HG03439 (cell line): ENCODE data around the gene SMAD4.
"Not testable (repeated sequence)": the region's sequence is repeated elsewhere in the genome, so short reads cannot be mapped to it uniquely, and the experiment has no call there.

ENCODE experiments used
- ATAC-seq: cut with Tn5 transposase; IDR thresholded peaks from one replicate; pipeline ENCODE4 v1.9.1; 2021; ENCODE audit warnings: mild to moderate bottlenecking, moderate library complexity; ENCODE audit not compliant: unreplicated experiment

Gene SMAD4

GRCh38 chr18:51029694-51030536, at the start of gene SMAD4:
TSS of gene SMAD4 (plus strand) at chr18:51030213. CDS start at chr18:51047047, 16,834 bp downstream.
- peak; percentile 82 for ATAC-seq

DNA sequence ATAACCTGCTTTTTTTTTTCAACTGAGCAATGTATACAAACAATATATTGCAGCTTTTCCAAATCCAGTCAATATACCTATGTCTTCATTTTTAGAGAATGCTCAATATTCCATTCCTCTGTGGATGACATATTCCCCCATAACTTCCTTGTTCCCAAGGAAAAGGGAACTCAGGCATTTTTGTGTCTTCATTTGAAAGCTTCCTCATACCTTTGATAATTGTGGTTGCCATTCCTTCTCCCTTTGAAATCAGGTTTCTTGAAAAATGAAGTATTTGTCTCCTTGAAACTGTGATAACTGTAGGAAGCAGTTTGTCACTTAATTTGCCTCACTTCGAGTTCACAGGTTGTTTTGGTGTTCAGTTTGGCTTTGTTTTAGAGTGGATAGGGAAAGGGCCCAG, 48.6 kb upstream of the SMAD4 start:
- ATAC-seq: no peak

- no peak for ATAC-seq
Observed at GRCh38 chr18:50982086-50982801, 47.8 kb upstream of the SMAD4 start.

GRCh38 chr18:50982802-50983179, 47.2 kb upstream of the SMAD4 start:
- ATAC-seq: no peak

DNA sequence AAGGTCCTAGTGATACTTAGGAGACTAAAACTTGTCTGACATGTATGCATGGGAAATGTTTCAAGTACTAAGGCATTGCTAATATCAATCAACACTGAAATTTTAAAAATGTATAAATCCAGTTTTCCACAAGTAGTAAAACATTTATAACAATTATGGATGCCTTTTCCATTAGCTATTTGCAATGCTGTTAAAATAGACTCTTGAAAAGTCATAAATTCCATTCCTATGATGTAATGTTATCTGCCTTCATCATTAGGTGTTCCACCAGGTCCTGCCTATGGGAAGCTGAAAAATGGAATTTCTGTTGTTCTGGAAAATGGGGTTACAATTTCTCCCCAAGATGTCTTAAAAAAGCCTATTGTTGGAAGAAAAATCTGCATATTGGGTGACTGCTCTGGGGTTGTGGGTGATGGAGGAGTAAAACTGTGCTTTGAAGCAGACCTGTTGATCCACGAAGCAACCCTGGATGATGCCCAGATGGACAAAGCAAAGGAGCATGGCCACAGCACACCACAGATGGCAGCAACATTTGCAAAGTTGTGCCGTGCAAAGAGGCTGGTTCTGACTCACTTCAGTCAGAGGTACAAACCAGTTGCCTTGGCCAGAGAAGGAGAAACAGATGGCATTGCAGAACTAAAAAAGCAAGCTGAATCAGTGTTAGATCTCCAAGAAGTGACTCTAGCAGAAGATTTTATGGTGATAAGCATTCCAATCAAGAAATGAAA, 43.5 kb upstream of the SMAD4 start:
- no peak for ATAC-seq

- no peak for ATAC-seq
Observed at GRCh38 chr18:50987261-50987660, 42.8 kb upstream of the SMAD4 start.

DNA sequence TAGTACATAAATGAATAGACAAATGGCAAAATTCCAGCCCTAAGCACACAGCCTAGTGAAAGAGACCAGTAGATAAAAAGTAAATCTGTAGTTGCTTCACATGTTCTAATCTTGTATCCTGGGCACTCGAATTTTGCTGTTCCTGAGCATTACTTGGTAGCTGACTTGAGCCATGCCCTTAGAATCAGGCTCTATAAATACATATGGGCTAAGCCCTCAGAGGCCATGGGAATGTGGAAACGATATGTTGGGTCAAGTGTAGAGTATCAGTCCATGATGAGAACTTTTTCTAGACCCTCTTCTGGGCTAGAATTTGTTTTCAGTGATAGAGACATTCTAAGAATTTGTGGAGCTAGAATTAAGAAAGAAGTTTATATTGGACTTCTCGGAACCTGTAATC, 40.3 kb upstream of the SMAD4 start:
- no peak for ATAC-seq

- ATAC-seq: no peak
Observed at GRCh38 chr18:50992351-50992762, 37.7 kb upstream of the SMAD4 start.

DNA sequence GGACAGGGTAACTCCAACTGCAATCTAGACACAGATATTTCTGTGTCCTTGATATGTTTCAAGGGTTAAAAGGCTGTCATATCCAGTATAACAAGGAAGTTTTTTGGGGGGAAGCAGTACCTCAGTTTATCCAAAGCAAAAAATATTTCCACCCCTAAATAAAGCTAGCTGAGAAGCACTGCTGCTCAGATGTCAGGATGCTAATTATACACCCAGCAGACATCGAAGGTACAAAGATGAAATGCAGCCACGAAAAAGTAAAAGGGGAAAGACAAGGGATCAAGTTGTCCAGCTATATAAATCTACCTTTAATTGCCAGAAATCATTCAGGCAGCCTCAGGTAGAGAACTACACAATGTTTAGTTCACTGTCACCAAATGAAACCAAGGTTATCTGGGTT, 36.0 kb upstream of the SMAD4 start:
- ATAC-seq: no peak

- ATAC-seq: not testable (repeated sequence)
Observed at GRCh38 chr18:51003174-51003573, 26.8 kb upstream of the SMAD4 start.

DNA sequence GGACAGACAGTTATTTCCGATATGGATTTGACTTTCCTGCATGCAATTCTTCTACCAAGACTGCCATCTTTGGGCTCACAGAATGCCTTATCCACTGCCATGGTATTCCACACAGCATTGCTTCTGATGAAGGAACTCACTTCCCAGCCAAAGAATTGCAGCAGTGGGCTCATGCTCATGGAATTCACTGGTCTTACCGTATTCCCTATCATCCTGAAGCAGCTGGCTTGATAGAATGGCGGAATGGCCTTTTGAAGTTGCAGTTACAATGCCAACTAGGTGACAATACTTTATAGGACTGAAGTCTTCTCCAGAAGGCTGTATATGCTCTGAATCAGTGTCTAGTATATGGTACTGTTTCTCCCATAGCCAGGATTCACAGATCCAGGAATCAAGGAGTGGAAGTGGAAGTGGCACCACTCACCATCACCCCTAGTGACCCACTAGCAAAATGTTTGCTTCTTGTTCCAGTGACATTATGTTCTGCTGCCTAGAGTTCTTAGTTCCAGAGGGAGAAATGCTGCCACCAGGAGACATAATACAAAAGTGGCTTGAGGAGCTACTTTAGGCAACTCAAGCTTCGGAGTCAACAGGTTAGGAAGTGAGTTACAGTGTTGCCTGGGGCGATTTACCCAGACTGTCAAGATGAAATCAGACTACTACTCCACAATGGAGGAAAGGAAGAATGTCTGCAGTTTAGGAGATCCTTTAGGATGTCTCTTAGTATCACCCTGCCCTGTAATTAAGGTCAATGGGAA, 23.8 kb upstream of the SMAD4 start:
- no peak for ATAC-seq

DNA sequence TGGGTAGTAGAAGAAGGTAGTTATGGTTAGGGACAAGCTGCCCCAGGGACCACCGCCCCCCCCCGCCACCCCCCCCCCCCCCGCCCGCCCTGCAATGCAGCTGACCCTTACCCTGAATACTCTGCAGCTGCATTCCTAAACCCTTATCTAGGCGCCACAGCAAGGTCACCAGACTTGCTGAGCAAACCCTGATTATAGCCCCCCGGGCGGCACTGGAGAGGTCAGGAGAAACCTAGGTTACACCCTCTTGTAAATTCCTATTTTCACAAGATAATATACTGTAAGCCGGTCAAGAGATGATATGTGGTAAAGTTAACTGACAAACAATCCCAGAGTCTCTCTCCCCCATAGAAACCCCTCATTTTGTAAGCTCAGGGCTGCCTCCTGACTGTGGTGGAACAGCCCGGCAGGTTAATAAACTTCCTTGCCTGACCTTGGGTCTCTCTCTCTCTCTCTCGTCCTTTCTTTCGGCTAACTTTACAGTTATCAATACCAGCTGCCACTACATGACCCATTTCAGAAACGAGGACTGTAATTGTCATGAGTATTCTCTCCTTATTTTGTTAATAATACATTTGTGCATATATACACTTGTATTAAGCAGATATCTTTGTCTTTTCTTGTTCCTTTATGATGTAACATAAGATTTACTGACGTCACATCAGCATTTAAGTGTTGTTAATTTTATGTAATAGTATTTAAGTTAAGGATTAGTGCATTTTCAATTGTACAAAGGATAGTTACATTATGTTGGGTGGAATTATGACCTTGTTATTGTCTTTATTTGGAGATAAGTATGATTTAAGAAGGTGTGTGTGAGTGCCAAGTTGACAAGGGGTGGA, 22.8 kb upstream of the SMAD4 start:
- no peak for ATAC-seq

- no peak for ATAC-seq
Observed at GRCh38 chr18:51007790-51008139, 22.2 kb upstream of the SMAD4 start.

DNA sequence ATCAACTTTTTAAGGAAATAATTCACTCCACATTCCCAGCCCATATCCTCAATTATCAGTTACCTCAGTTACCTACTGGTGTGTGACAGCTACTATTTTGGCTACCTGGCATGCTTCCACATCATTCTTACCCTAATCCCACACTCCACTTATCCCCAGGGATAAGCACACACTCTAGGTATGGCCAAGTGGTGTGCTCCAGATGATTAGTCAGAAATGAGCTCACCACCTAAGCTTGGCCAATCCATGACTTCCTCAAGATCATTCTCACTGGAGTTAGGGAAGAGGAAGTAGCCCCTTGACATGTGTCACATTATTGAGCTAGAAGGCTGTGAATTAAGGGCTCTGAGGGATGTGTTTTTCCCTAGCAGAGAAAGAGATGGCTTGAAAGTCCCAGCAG, 20.9 kb upstream of the SMAD4 start:
- no peak for ATAC-seq

DNA sequence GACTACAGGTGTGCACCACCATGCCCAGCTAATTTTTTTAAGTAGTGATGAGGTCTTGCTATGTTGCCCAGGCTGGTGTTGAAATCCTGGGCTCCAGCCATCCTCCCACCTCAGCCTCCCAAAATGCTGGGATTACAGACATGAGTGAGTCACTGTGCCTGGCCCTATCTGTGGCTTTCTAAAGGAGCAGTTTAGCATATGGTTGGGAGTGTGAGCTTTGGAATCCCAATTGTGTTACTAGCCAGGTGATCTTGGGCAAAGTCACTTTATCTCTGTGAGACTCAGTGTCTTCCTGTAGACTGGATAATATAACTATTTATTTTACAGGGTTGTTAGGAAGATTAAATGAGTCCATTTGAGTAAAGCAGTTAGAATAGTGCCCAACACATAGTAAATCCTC, 19.8 kb upstream of the SMAD4 start:
- ATAC-seq: no peak

DNA sequence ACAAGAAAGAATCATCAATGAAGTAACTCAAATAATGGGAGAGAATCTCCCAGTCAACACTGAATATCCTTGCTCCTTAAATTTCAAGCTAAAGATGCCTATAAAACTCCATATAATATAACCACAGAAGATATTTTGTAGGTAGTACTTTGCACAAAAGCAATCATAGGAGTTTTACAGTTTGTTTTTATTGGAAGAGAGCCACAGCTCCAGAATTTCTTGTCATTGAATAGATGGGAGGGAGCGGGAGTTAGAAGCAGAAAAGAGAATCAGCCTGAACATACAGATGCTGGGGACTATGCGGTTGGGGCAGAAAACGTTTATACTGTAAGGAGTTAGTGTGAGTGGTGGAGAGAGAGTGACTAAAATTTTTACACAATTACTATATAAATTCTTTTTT, 18.3 kb upstream of the SMAD4 start:
- ATAC-seq: no peak

DNA sequence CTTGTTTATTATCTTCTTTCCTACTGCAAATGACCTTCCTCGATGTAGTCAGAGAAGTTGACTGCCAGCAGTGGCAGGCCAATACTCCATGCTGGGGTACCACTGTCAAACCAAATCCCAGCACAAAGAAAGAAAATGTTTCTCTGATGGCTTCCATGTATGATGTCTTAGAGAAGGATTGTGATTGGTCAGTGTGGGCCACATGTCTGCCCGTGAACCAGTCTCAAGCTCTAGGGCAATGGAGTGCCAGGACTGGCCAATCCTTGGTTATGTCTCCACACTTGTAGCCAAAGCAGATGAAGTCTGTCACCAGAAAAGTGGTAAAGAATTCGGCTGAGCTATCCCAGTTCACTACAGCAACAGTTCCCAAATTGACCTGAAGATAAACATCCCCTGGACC, 17.6 kb upstream of the SMAD4 start:
- ATAC-seq: no peak

DNA sequence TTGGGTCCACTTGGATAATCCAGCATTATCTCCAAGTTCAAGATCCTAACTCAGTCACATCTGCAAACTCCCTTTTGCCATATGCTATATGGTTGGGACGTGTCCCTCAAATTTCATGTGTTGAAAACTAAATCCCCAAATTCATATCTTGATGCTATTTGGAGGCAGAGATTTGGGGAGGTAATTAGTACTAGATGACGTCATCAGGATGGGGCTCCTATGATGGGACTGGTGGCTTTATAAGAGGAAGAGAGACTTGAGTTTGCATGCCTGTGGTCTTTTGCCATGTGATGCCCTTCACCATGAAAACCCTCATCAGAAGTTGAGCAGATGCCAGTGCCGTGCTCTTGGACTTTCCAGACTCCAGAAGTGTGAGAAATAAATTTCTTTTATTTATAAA, 16.8 kb upstream of the SMAD4 start:
- no peak for ATAC-seq

DNA sequence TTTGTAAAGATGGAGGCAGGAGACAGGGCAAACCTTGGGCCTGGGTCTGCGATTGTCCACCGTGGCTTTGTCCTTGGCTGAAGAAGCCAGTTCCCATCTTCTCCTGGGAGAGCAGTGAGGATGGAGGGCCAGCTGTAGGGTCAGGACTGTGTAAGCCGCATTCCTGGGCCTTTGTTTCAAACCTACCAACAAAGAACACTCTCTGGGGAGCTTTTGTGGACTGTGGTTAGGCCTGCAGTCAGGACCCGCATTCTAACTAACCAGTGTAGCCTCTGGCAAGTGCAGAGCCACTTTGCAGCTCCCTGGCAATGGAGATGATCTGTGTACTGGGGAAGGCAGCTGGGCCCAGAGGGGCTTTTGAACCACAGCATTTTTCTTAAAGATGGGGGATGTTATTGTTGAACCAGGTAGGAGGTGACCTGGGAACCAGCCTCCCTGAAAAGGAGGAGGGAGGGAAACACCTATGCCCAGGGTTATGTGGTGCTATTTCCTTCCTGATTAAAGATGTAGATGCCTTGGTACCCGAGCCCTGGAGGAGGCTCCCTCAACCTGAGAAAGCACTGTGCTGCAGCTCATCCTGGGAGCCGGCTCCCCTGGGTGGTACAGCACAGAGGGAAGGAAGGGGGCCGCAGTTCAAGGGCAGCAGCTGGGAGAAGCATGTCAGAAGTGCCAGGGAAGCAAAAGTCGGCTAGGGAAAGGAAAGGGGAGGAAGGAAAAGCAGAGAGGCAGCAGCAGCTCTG, 12.7 kb upstream of the SMAD4 start:
- no peak for ATAC-seq
